ENCODE data around the gene TLCD3B. TPM values are rescaled to one million over a fixed set of nuclear protein-coding genes. Genes with fewer than 3 reads are reported as not detected.

The TLCD3B gene
- total and polyA plus RNA-seq, 8 donors = 0.18 to 0.92 TPM; not detected in 6

GRCh38 chr16:29983420-29984136 is 47.5 kb downstream of the TLCD3B start:
- 80 to 94% (median 86%) methylated on average over 12 of the region's 12 CpGs for WGBS, 5 donors
- H3K36me3 ChIP-seq = peaks cover 96 to 100% (median 100%) of the 10 kb centered on the region in 4 donors
- no peak overlapping the region for H3K27ac ChIP-seq
- intact Hi-C loops (cut with DNase I; ENCODE audit: low total_unique reads) = no loop called here
- DNase-seq = no peak
- no peaks in the 10 kb centered on the region for H3K9me3 ChIP-seq
- peaks cover 0 to 11% (median 0%) of the 10 kb centered on the region in 4 donors for H3K4me1 ChIP-seq
- no peak for TF ChIP-seq POLR2A (IDR thresholded peaks at IDR 0.05)
- no peak for TF ChIP-seq CTCF (IDR thresholded peaks at IDR 0.05)
- TF ChIP-seq EP300 (IDR thresholded peaks at IDR 0.05) = no peak
- TF ChIP-seq POLR2AphosphoS5 (IDR thresholded peaks at IDR 0.05) = no peak
- no peaks in the 10 kb centered on the region for H3K27me3 ChIP-seq
- H3K4me3 ChIP-seq = no peak overlapping the region

GRCh38 chr16:29982560-29983419 is 48.3 kb downstream of the TLCD3B start:
- TF ChIP-seq EP300 (IDR thresholded peaks at IDR 0.05) = no peak
- no peak for TF ChIP-seq CTCF (IDR thresholded peaks at IDR 0.05)
- TF ChIP-seq POLR2AphosphoS5 (IDR thresholded peaks at IDR 0.05) = no peak
- TF ChIP-seq POLR2A (IDR thresholded peaks at IDR 0.05) = no peak
- intact Hi-C loops (cut with DNase I; ENCODE audit: low total_unique reads) = no loop called here
- H3K4me3 ChIP-seq = no peak overlapping the region
- H3K27me3 ChIP-seq = no peaks in the 10 kb centered on the region
- no peaks in the 10 kb centered on the region for H3K9me3 ChIP-seq
- H3K36me3 ChIP-seq = peaks cover 96 to 100% (median 100%) of the 10 kb centered on the region in 4 donors
- no peak overlapping the region for H3K27ac ChIP-seq
- peaks cover 0 to 11% (median 3%) of the 10 kb centered on the region in 4 donors for H3K4me1 ChIP-seq
- 82 to 90% (median 89%) methylated on average over 22 to 24 of the region's 24 CpGs for WGBS, 5 donors
- DNase-seq = no peak

GRCh38 chr16:29978564-29979270 is 52.4 kb downstream of the TLCD3B start:
- 87 to 93% (median 93%) methylated on average over 9 of the region's 9 CpGs for WGBS, 5 donors
- Histone ChIP-seq H3K27ac (no peak overlapping the region), H3K4me1 (peaks cover 25 to 46% (median 36%) of the 10 kb centered on the region in 4 donors), H3K4me3 (no peak overlapping the region), H3K9me3 (no peaks in the 10 kb centered on the region), H3K36me3 (peaks cover 57 to 63% (median 62%) of the 10 kb centered on the region in 4 donors), H3K27me3 (no peaks in the 10 kb centered on the region)
- intact Hi-C loops (cut with DNase I; ENCODE audit: low total_unique reads) = no loop called here
- no peak for TF ChIP-seq EP300 (IDR thresholded peaks at IDR 0.05)
- DNase-seq = no peak

GRCh38 chr16:29978081-29978480 is 53.0 kb downstream of the TLCD3B start:
- H3K27ac ChIP-seq = peak overlapping the region in 2 of 5 donors; percentile 90 to 94
- H3K4me1 ChIP-seq = peaks cover 25 to 48% (median 39%) of the 10 kb centered on the region in 4 donors
- WGBS, 5 donors = 92 to 96% (median 94%) methylated on average over 9 of the region's 9 CpGs
- no peak for DNase-seq
- no peaks in the 10 kb centered on the region for H3K27me3 ChIP-seq
- no peak overlapping the region for H3K4me3 ChIP-seq
- TF ChIP-seq EP300 (IDR thresholded peaks at IDR 0.05) (no peak), CTCF (IDR thresholded peaks at IDR 0.05) (no peak), POLR2AphosphoS5 (IDR thresholded peaks at IDR 0.05) (no peak), POLR2A (IDR thresholded peaks at IDR 0.05) (no peak)
- intact Hi-C loops (cut with DNase I; ENCODE audit: low total_unique reads) = no loop called here
- no peaks in the 10 kb centered on the region for H3K9me3 ChIP-seq
- H3K36me3 ChIP-seq = peaks cover 51 to 57% (median 56%) of the 10 kb centered on the region in 4 donors
